Thoracic aorta (tissue), 2 donors: ENCODE data around the gene MPZL1. TPM values are rescaled to one million over a fixed set of nuclear protein-coding genes. Genes with fewer than 3 reads are reported as not detected.

Experiments
- ATAC-seq: fragments of 150-250 bp; one replicate; pipeline ENCODE4 v1.8.0; 2017; ENCODE audit warnings: low read depth; ENCODE audit not compliant: insufficient number of reproducible peaks, low FRiP score
- DNase-seq: peaks from one replicate; pipeline ENCODE4 v3.0.0-alpha.2; 2020; ENCODE audit warnings: low spot score
- H3K27ac ChIP-seq, 2 donors: fragments of 200-600 bp; sonication (generic); 1 replicate in 1 of 2; 2 replicates in 1 of 2; pipeline ENCODE4 v1.5.1; 2016; ENCODE audit warnings: mild to moderate bottlenecking in 2 of 2, moderate library complexity in 2 of 2
- H3K27me3 ChIP-seq: fragments of 200-600 bp; sonication (generic); replicated peaks from 2 replicates; pipeline ENCODE4 v1.6.0; 2016; ENCODE audit warnings: mild to moderate bottlenecking; ENCODE audit not compliant: insufficient read depth
- H3K36me3 ChIP-seq: fragments of 200-600 bp; sonication (generic); one replicate; pipeline ENCODE4 v1.5.1; 2016
- H3K4me1 ChIP-seq, 2 donors: fragments of 200-600 bp; sonication (generic); 1 replicate in 1 of 2; 2 replicates in 1 of 2; pipeline versions ENCODE4 v1.5.1 to v1.6.0; 2016; ENCODE audit warnings: low read depth in 2 of 2, mild to moderate bottlenecking in 1 of 2; ENCODE audit not compliant: control insufficient read depth in 1 of 2
- H3K4me3 ChIP-seq: fragments of 200-600 bp; sonication (generic); 2 replicates; pipeline ENCODE4 v1.5.1; 2016; ENCODE audit warnings: mild to moderate bottlenecking
- H3K9me3 ChIP-seq: fragments of 200-600 bp; sonication (generic); 2 replicates; pipeline ENCODE4 v1.5.1; 2016
- CTCF ChIP-seq: fragments of 200-600 bp; sonication (generic); IDR thresholded peaks from one replicate; pipeline ENCODE4 v1.5.1; 2019; ENCODE audit warnings: antibody characterized with exemption
- total RNA-seq, 2 donors: library from RNA; depleted of rRNA; stranded (reverse); fragments of >200 nt; gene quantifications; one replicate each; pipeline versions ENCODE4 v1.1.0 to v1.2.3, GENCODE V29; 2016

Gene MPZL1
- total RNA-seq, 2 donors from 2014 or later = 92.6 to 108 TPM

- Histone ChIP-seq H3K27ac (no peak overlapping the region), H3K4me3 (no peak overlapping the region), H3K27me3 (no peaks in the 10 kb centered on the region), H3K4me1 (peaks cover 5 to 14% of the 10 kb centered on the region in 2 donors), H3K9me3 (no peaks in the 10 kb centered on the region), H3K36me3 (no peaks in the 10 kb centered on the region)
- ATAC-seq (no peak), DNase-seq (no peak)
- no peak for TF ChIP-seq CTCF
These were observed 45.4 kb upstream of the MPZL1 start for GRCh38 chr1:167676205-167676915.

GRCh38 chr1:167676916-167677848 is 44.6 kb upstream of the MPZL1 start:
- Histone ChIP-seq H3K9me3 (no peaks in the 10 kb centered on the region), H3K27ac (no peak overlapping the region), H3K27me3 (no peaks in the 10 kb centered on the region), H3K4me3 (no peak overlapping the region), H3K36me3 (no peaks in the 10 kb centered on the region), H3K4me1 (peaks cover 7 to 22% of the 10 kb centered on the region in 2 donors)
- DNase-seq = no peak
- no peak for ATAC-seq
- no peak for TF ChIP-seq CTCF

DNA sequence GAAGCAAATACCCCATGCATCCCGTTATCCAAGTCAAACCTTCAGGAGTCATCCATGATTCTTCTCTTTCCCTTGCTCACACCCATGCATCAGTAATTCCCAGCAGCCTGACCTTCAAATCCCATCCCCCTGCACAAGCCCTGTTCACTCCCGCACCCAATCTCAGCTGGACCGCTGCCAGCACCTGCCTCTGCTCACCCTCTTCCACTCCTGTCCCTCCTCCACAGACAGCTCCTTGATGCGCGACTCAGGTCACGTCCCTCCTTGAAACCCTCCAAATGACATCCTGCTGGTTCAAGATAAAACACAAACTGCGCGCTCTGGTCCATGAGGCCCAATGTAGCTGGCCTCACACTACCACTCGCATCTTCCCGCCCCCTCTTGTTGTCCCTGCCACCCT is 43.4 kb upstream of the MPZL1 start:
- Histone ChIP-seq H3K9me3 (no peaks in the 10 kb centered on the region), H3K4me3 (no peak overlapping the region), H3K36me3 (no peaks in the 10 kb centered on the region), H3K27ac (no peak overlapping the region), H3K4me1 (peaks cover 7 to 35% of the 10 kb centered on the region in 2 donors), H3K27me3 (no peaks in the 10 kb centered on the region)
- no peak for TF ChIP-seq CTCF
- no peak for ATAC-seq
- DNase-seq = no peak

- Histone ChIP-seq H3K27ac (no peak overlapping the region), H3K27me3 (no peaks in the 10 kb centered on the region), H3K36me3 (no peaks in the 10 kb centered on the region), H3K4me3 (no peak overlapping the region), H3K4me1 (peaks cover 10 to 39% of the 10 kb centered on the region in 2 donors), H3K9me3 (no peaks in the 10 kb centered on the region)
- no peak for DNase-seq
- ATAC-seq = no peak
- no peak for TF ChIP-seq CTCF
These were observed 42.9 kb upstream of the MPZL1 start for GRCh38 chr1:167678838-167679237.

- no peaks in the 10 kb centered on the region for H3K36me3 ChIP-seq
- no peak for ATAC-seq
These were observed 42.1 kb upstream of the MPZL1 start for GRCh38 chr1:167679714-167680113.

More at GRCh38 chr1:167679714-167680113, 42.1 kb upstream of the MPZL1 start:
- no peak for TF ChIP-seq CTCF
- Histone ChIP-seq H3K27me3 (no peaks in the 10 kb centered on the region), H3K4me1 (peaks cover 10 to 48% of the 10 kb centered on the region in 2 donors), H3K9me3 (no peaks in the 10 kb centered on the region), H3K4me3 (no peak overlapping the region), H3K27ac (no peak overlapping the region)
- no peak for DNase-seq
